Activated gamma-delta T cell treated with Interleukin-2 at 50 U/mL for 16 hours (primary cell): ENCODE results near the gene MOB3C.
"Not testable (repeated sequence)": the region's sequence is repeated elsewhere in the genome, so short reads cannot be mapped to it uniquely, and the experiment has no call there.

Source experiments
- DNase-seq: peaks from one replicate; pipeline ENCODE4 v3.0.0-alpha.2; 2020

MOB3C gene

GRCh38 chr1:46616277-46617107, at the start of gene MOB3C:
Gene MOB3C, minus strand, starts transcription at chr1:46616811. Its CDS starts 3,490 bp downstream, at chr1:46613321.
- peak; percentile 62 for DNase-seq

- no peak for DNase-seq
These were observed 49.4 kb upstream of the MOB3C start for GRCh38 chr1:46665983-46666382.

- DNase-seq: not testable (repeated sequence)
These were observed 46.3 kb upstream of the MOB3C start for GRCh38 chr1:46662919-46663318.

- DNase-seq: not testable (repeated sequence)
These were observed 43.5 kb upstream of the MOB3C start for GRCh38 chr1:46660116-46660515.

GRCh38 chr1:46659307-46659870, 42.8 kb upstream of the MOB3C start:
- DNase-seq: no peak

GRCh38 chr1:46657775-46658174, 41.2 kb upstream of the MOB3C start:
- DNase-seq: no peak

- DNase-seq: no peak
These were observed 40.0 kb upstream of the MOB3C start for GRCh38 chr1:46656643-46657042.

GRCh38 chr1:46655848-46656247, 39.2 kb upstream of the MOB3C start:
- no peak for DNase-seq

- DNase-seq: not testable (repeated sequence)
These were observed 38.1 kb upstream of the MOB3C start for GRCh38 chr1:46654698-46655097.

GRCh38 chr1:46654012-46654411, 37.4 kb upstream of the MOB3C start:
- DNase-seq: no peak

GRCh38 chr1:46653405-46653958, 36.9 kb upstream of the MOB3C start:
- no peak for DNase-seq

- DNase-seq: no peak
These were observed 35.9 kb upstream of the MOB3C start for GRCh38 chr1:46652321-46653100.

- not testable (repeated sequence) for DNase-seq
These were observed 34.5 kb upstream of the MOB3C start for GRCh38 chr1:46651152-46651551.

- DNase-seq: no peak
These were observed 33.9 kb upstream of the MOB3C start for GRCh38 chr1:46650491-46650890.

- no peak for DNase-seq
These were observed 33.2 kb upstream of the MOB3C start for GRCh38 chr1:46649764-46650163.

- DNase-seq: no peak
These were observed 31.0 kb upstream of the MOB3C start for GRCh38 chr1:46647611-46648010.

- DNase-seq: no peak
These were observed 30.2 kb upstream of the MOB3C start for GRCh38 chr1:46646844-46647243.

- no peak for DNase-seq
These were observed 29.7 kb upstream of the MOB3C start for GRCh38 chr1:46646331-46646730.

GRCh38 chr1:46645815-46646214, 29.2 kb upstream of the MOB3C start:
- DNase-seq: no peak

- no peak for DNase-seq
These were observed 26.8 kb upstream of the MOB3C start for GRCh38 chr1:46643368-46643775.

GRCh38 chr1:46642115-46642680, 25.6 kb upstream of the MOB3C start:
- no peak for DNase-seq

- no peak for DNase-seq
These were observed 22.9 kb upstream of the MOB3C start for GRCh38 chr1:46639547-46639946.

- DNase-seq: no peak
These were observed 22.3 kb upstream of the MOB3C start for GRCh38 chr1:46638921-46639320.
